Nephron (organoid): ENCODE measurements around the gene AKR1D1.

Experiments used
- H3K27ac Mint-ChIP-seq, 3 experiments: 2 replicates each; pipeline ENCODE4 v1.8.0; 2020; ENCODE audit warnings: mixed read lengths in 3 of 3, mild to moderate bottlenecking in 2 of 3, moderate library complexity in 1 of 3
- H3K27me3 Mint-ChIP-seq: 2 replicates; pipeline ENCODE4 v1.8.0; 2021; ENCODE audit warnings: low read depth, mild to moderate bottlenecking, moderate library complexity, mixed read lengths
- H3K36me3 Mint-ChIP-seq: 2 replicates; pipeline ENCODE4 v1.8.0; 2020; ENCODE audit warnings: low read depth, mixed read lengths
- H3K4me1 Mint-ChIP-seq: 2 replicates; pipeline ENCODE4 v1.8.0; 2020; ENCODE audit warnings: mixed read lengths
- H3K4me3 Mint-ChIP-seq, 3 experiments: 2 replicates each; pipeline ENCODE4 v1.8.0; 2020; ENCODE audit warnings: mild to moderate bottlenecking in 3 of 3, mixed read lengths in 3 of 3, moderate library complexity in 2 of 3
- H3K9me3 Mint-ChIP-seq: 2 replicates; pipeline ENCODE4 v1.8.0; 2020; ENCODE audit warnings: mixed read lengths
- CTCF ChIP-seq, 3 experiments: fragments of 200-600 bp; sonication (generic); IDR thresholded peaks; one replicate each; pipeline ENCODE4 v1.5.0; 2021; ENCODE audit warnings: antibody characterized with exemption in 3 of 3; ENCODE audit not compliant: unreplicated experiment in 3 of 3

The AKR1D1 gene

GRCh38 chr7:138162236-138162635 is 86.0 kb downstream of the AKR1D1 start:
- Mint-ChIP-seq H3K36me3 (peaks cover 14% of the 10 kb centered on the region), H3K27me3 (no peaks in the 10 kb centered on the region), H3K4me1 (no peaks in the 10 kb centered on the region), H3K9me3 (peaks cover 16% of the 10 kb centered on the region), H3K4me3 (no peak overlapping the region), H3K27ac (peak overlapping the region in 1 of 3 experiments; percentile 56)
- TF ChIP-seq CTCF (IDR thresholded peaks at IDR 0.05; ENCODE audit: unreplicated experiment in 3 of 3): no peak

DNA sequence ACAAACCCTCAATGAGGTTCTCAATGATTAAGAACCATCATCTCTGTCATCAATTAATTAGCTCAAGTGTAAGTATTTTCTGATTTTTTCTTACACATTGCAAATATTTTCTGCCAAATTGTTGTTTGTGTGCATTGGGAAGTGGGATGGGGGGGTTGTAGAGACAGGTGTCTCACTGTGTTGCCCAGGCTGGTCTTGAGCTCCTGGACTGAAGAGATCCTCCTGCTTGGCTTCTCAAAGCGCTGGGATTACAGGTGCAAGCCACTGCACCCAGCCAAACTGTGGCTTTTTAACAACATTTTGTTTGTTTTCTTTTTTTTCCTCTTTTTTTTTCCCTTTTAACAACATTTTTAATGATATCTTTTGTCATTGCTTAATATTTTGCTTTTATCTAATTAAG is 87.5 kb downstream of the AKR1D1 start:
- H3K27ac Mint-ChIP-seq: no peak overlapping the region
- H3K4me3 Mint-ChIP-seq: no peak overlapping the region
- no peak for TF ChIP-seq CTCF (IDR thresholded peaks at IDR 0.05; ENCODE audit: unreplicated experiment in 3 of 3)
- peaks cover 16% of the 10 kb centered on the region for H3K9me3 Mint-ChIP-seq
- peaks cover 4% of the 10 kb centered on the region for H3K4me1 Mint-ChIP-seq
- no peaks in the 10 kb centered on the region for H3K27me3 Mint-ChIP-seq
- peaks cover 14% of the 10 kb centered on the region for H3K36me3 Mint-ChIP-seq

DNA sequence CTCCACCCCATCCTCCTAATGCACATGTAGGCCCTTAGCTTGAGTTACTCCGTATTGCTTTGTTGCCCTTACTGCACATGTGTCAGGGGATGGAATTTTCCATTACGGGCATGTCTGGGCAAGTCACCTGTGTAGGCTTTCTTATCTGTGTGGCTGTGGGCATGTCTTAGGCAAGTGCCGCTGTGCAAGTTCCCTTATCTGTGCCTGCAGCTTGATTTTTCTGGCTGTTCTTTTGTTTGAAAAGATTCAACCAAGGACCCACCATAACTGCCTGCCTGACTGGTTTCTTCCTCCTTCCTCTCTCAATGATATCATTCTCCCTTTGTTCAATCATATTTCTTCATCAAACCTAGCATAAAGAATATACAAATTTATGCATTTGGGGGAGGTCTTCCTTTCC is 88.5 kb downstream of the AKR1D1 start:
- no peak overlapping the region for H3K27ac Mint-ChIP-seq
- peaks cover 14% of the 10 kb centered on the region for H3K36me3 Mint-ChIP-seq
- H3K4me1 Mint-ChIP-seq: peaks cover 12% of the 10 kb centered on the region
- TF ChIP-seq CTCF (IDR thresholded peaks at IDR 0.05; ENCODE audit: unreplicated experiment in 3 of 3): no peak
- no peaks in the 10 kb centered on the region for H3K27me3 Mint-ChIP-seq
- H3K9me3 Mint-ChIP-seq: peaks cover 19% of the 10 kb centered on the region
- H3K4me3 Mint-ChIP-seq: no peak overlapping the region

GRCh38 chr7:138166681-138167080 is 90.4 kb downstream of the AKR1D1 start:
- Mint-ChIP-seq H3K36me3 (peaks cover 14% of the 10 kb centered on the region), H3K4me1 (peaks cover 17% of the 10 kb centered on the region), H3K27ac (peak overlapping the region in 1 of 3 experiments; percentile 53), H3K9me3 (peaks cover 19% of the 10 kb centered on the region), H3K27me3 (no peaks in the 10 kb centered on the region), H3K4me3 (no peak overlapping the region)
- no peak for TF ChIP-seq CTCF (IDR thresholded peaks at IDR 0.05; ENCODE audit: unreplicated experiment in 3 of 3)

- Mint-ChIP-seq H3K4me3 (no peak overlapping the region), H3K27ac (no peak overlapping the region), H3K27me3 (no peaks in the 10 kb centered on the region), H3K9me3 (peaks cover 19% of the 10 kb centered on the region), H3K36me3 (peaks cover 14% of the 10 kb centered on the region), H3K4me1 (peaks cover 17% of the 10 kb centered on the region)
- no peak for TF ChIP-seq CTCF (IDR thresholded peaks at IDR 0.05; ENCODE audit: unreplicated experiment in 3 of 3)
These were observed 91.0 kb downstream of the AKR1D1 start for GRCh38 chr7:138167222-138167621.

GRCh38 chr7:138167869-138168296 is 91.6 kb downstream of the AKR1D1 start:
- no peak overlapping the region for H3K4me3 Mint-ChIP-seq
- no peak for TF ChIP-seq CTCF (IDR thresholded peaks at IDR 0.05; ENCODE audit: unreplicated experiment in 3 of 3)
- peaks cover 14% of the 10 kb centered on the region for H3K36me3 Mint-ChIP-seq
- peak overlapping the region; percentile 82 to 87 (median 85) for H3K27ac Mint-ChIP-seq
- peaks cover 17% of the 10 kb centered on the region for H3K4me1 Mint-ChIP-seq
- H3K27me3 Mint-ChIP-seq: no peaks in the 10 kb centered on the region
- peaks cover 19% of the 10 kb centered on the region for H3K9me3 Mint-ChIP-seq
